Neural crest cell (in vitro differentiated cells): ENCODE results near the gene GABBR2. TPM values are rescaled to one million over a fixed set of nuclear protein-coding genes. Genes with fewer than 3 reads are reported as not detected.

Source experiments
- DNase-seq: peaks from one replicate; pipeline ENCODE4 v3.0.0; 2021; ENCODE audit warnings: low read depth, mixed read lengths, low spot score
- H3K27ac Mint-ChIP-seq: one replicate; pipeline ENCODE4 v1.8.0; 2021; ENCODE audit warnings: mild to moderate bottlenecking, mixed read lengths; ENCODE audit not compliant: unreplicated experiment
- H3K27me3 Mint-ChIP-seq: 2 replicates; pipeline ENCODE4 v1.8.0; 2021; ENCODE audit warnings: low read depth, mild to moderate bottlenecking, mixed read lengths
- H3K36me3 Mint-ChIP-seq: 2 replicates; pipeline ENCODE4 v1.8.0; 2021; ENCODE audit warnings: low read depth, mild to moderate bottlenecking, mixed read lengths
- H3K4me1 Mint-ChIP-seq: 2 replicates; pipeline ENCODE4 v1.8.0; 2021; ENCODE audit warnings: mixed read lengths
- H3K4me3 Mint-ChIP-seq: one replicate; pipeline ENCODE4 v1.8.0; 2021; ENCODE audit warnings: mild to moderate bottlenecking, mixed read lengths
- H3K9me3 Mint-ChIP-seq: 2 replicates; pipeline ENCODE4 v1.8.0; 2021; ENCODE audit warnings: mixed read lengths
- CTCF ChIP-seq: fragments of 200-600 bp; sonication (generic); conservative IDR thresholded peaks from 2 replicates; pipeline ENCODE4 v1.5.0; 2021; ENCODE audit warnings: antibody characterized with exemption, mild to moderate bottlenecking
- total RNA-seq: library from RNA; stranded (reverse); gene quantifications from 2 replicates; pipeline ENCODE4 v1.2.1, GENCODE V29; 2021

Gene GABBR2
- total RNA-seq, 1 donor from 2014 or later: 0.84 TPM

GRCh38 chr9:98564714-98565113 lies 144.0 kb downstream of the GABBR2 start:
- TF ChIP-seq CTCF: no peak
- Mint-ChIP-seq H3K27ac (no peak overlapping the region), H3K4me3 (no peak overlapping the region), H3K27me3 (no peaks in the 10 kb centered on the region), H3K36me3 (no peaks in the 10 kb centered on the region), H3K9me3 (no peaks in the 10 kb centered on the region), H3K4me1 (no peaks in the 10 kb centered on the region)
- no peak for DNase-seq

GRCh38 chr9:98563988-98564387 lies 144.7 kb downstream of the GABBR2 start:
- Mint-ChIP-seq H3K36me3 (no peaks in the 10 kb centered on the region), H3K4me1 (no peaks in the 10 kb centered on the region), H3K27me3 (no peaks in the 10 kb centered on the region), H3K27ac (no peak overlapping the region), H3K4me3 (no peak overlapping the region), H3K9me3 (no peaks in the 10 kb centered on the region)
- TF ChIP-seq CTCF: no peak
- DNase-seq: no peak

- no peaks in the 10 kb centered on the region for H3K36me3 Mint-ChIP-seq
- no peaks in the 10 kb centered on the region for H3K9me3 Mint-ChIP-seq
- no peak for DNase-seq
- no peaks in the 10 kb centered on the region for H3K27me3 Mint-ChIP-seq
- no peak overlapping the region for H3K4me3 Mint-ChIP-seq
- H3K27ac Mint-ChIP-seq: no peak overlapping the region
- TF ChIP-seq CTCF: no peak
- H3K4me1 Mint-ChIP-seq: peaks cover 3% of the 10 kb centered on the region
Measured at GRCh38 chr9:98563212-98563907, 145.4 kb downstream of the GABBR2 start.

- Mint-ChIP-seq H3K36me3 (no peaks in the 10 kb centered on the region), H3K4me1 (peaks cover 3% of the 10 kb centered on the region)
Measured at GRCh38 chr9:98559561-98559960, 149.2 kb downstream of the GABBR2 start.

GRCh38 chr9:98558575-98558974 lies 150.2 kb downstream of the GABBR2 start:
- no peak for TF ChIP-seq CTCF
- no peaks in the 10 kb centered on the region for H3K27me3 Mint-ChIP-seq
- H3K4me3 Mint-ChIP-seq: no peak overlapping the region
- no peaks in the 10 kb centered on the region for H3K9me3 Mint-ChIP-seq
- no peak overlapping the region for H3K27ac Mint-ChIP-seq
- DNase-seq: no peak
- peaks cover 3% of the 10 kb centered on the region for H3K4me1 Mint-ChIP-seq
- no peaks in the 10 kb centered on the region for H3K36me3 Mint-ChIP-seq

More at GRCh38 chr9:98559561-98559960, 149.2 kb downstream of the GABBR2 start:
- H3K27ac Mint-ChIP-seq: no peak overlapping the region
- TF ChIP-seq CTCF: no peak
- no peaks in the 10 kb centered on the region for H3K27me3 Mint-ChIP-seq
- H3K9me3 Mint-ChIP-seq: no peaks in the 10 kb centered on the region
- no peak for DNase-seq
- H3K4me3 Mint-ChIP-seq: no peak overlapping the region
